HL-60 (cell line): ENCODE data around the gene CDC42BPB.

Experiments
- DNase-seq, 2 experiments: peaks; one replicate each; pipeline ENCODE4 v3.0.0-alpha.2; 2010 to 2020; ENCODE audit warnings: low read depth in 1 of 2, low spot score in 1 of 2
- H3K27ac ChIP-seq: fragments of 250-450 bp; sonication (Bioruptor Pico); replicated peaks from 2 replicates; pipeline ENCODE4 v1.5.1; 2020; ENCODE audit warnings: mild to moderate bottlenecking, moderate library complexity
- H3K27me3 ChIP-seq: fragments of 250-450 bp; sonication (Bioruptor Pico); 2 replicates; pipeline ENCODE4 v1.5.1; 2021; ENCODE audit warnings: mild to moderate bottlenecking, moderate library complexity; ENCODE audit not compliant: insufficient read depth, poor library complexity, severe bottlenecking
- H3K4me3 ChIP-seq: replicated peaks from 2 replicates; pipeline ENCODE4 v1.5.1; 2011; ENCODE audit warnings: mild to moderate bottlenecking, control low read depth, low read length; ENCODE audit not compliant: insufficient read depth
- CTCF ChIP-seq: IDR thresholded peaks from one replicate; pipeline ENCODE4 v1.5.1; 2011; ENCODE audit warnings: low read length, control low read depth, inconsistent platforms; ENCODE audit not compliant: insufficient read depth
- GABPA ChIP-seq: IDR thresholded peaks from 2 replicates; pipeline ENCODE4 v1.6.1; 2012; ENCODE audit warnings: low read depth
- POLR2AphosphoS5 ChIP-seq: IDR thresholded peaks from 2 replicates; pipeline ENCODE4 v1.6.1; 2012; ENCODE audit warnings: low read depth
- REST ChIP-seq: IDR thresholded peaks from 2 replicates; pipeline ENCODE4 v1.6.1; 2012; ENCODE audit warnings: low read depth; ENCODE audit not compliant: insufficient replicate concordance
- SPI1 ChIP-seq: IDR thresholded peaks from 2 replicates; pipeline ENCODE4 v1.6.1; 2012; ENCODE audit warnings: low read depth, mild to moderate bottlenecking, borderline replicate concordance

Gene CDC42BPB

GRCh38 chr14:102973706-102974285 lies 83.6 kb downstream of the CDC42BPB start:
- no peaks in the 10 kb centered on the region for H3K27me3 ChIP-seq
- peak; percentile 15 to 72 for DNase-seq
- TF ChIP-seq SPI1 = no peak; the same call in 1 of the 2 replicates
- no peak for TF ChIP-seq POLR2AphosphoS5
- TF ChIP-seq REST = no peak
- no peak for TF ChIP-seq CTCF
- no peak for TF ChIP-seq GABPA
- H3K27ac ChIP-seq = no peak overlapping the region
- H3K4me3 ChIP-seq = no peak overlapping the region

GRCh38 chr14:102971836-102972606 lies 85.3 kb downstream of the CDC42BPB start:
- no peaks in the 10 kb centered on the region for H3K27me3 ChIP-seq
- H3K4me3 ChIP-seq = no peak overlapping the region
- DNase-seq = no peak
- H3K27ac ChIP-seq = no peak overlapping the region
- no peak for TF ChIP-seq POLR2AphosphoS5
- no peak for TF ChIP-seq REST
- TF ChIP-seq CTCF = no peak
- TF ChIP-seq GABPA = no peak
- TF ChIP-seq SPI1 = no peak

GRCh38 chr14:102971314-102971713 lies 86.0 kb downstream of the CDC42BPB start:
- Histone ChIP-seq H3K27ac (no peak overlapping the region), H3K27me3 (no peaks in the 10 kb centered on the region), H3K4me3 (no peak overlapping the region)
- DNase-seq = no peak
- TF ChIP-seq SPI1 (no peak), CTCF (no peak), POLR2AphosphoS5 (no peak), GABPA (no peak), REST (no peak)
